Ovary (tissue), 9 donors: ENCODE data around the gene PMPCA. TPM values are rescaled to one million over a fixed set of nuclear protein-coding genes. Genes with fewer than 3 reads are reported as not detected.

Experiments
- DNase-seq, 5 donors: peaks; one replicate each; pipeline ENCODE4 v3.0.0-alpha.2; 2019 to 2020
- H3K27ac ChIP-seq, 2 donors: fragments of 200-600 bp; one replicate each; pipeline versions ENCODE4 v1.5.1 to v1.8.0; 2019 to 2022
- H3K27me3 ChIP-seq: fragments of 200-600 bp; one replicate; pipeline ENCODE4 v1.8.0; 2022
- H3K36me3 ChIP-seq: fragments of 200-600 bp; sonication (generic); one replicate; pipeline ENCODE4 v1.5.1; 2019
- H3K4me1 ChIP-seq: one replicate; pipeline ENCODE4 v1.8.1; 2013; ENCODE audit warnings: mild to moderate bottlenecking, moderate library complexity; ENCODE audit not compliant: insufficient read depth
- H3K4me3 ChIP-seq: fragments of 200-600 bp; sonication (generic); one replicate; pipeline ENCODE4 v1.5.1; 2017
- H3K9me3 ChIP-seq, 2 donors: fragments of 200-600 bp in 1 of 2; sonication (generic) in 1 of 2; one replicate each; pipeline versions ENCODE4 v1.5.1 to v1.8.1; 2013 to 2019; ENCODE audit warnings: mild to moderate bottlenecking in 1 of 2, moderate library complexity in 1 of 2
- CTCF ChIP-seq, 3 donors: fragments of 450-650 bp in 2 of 3; fragments of 200-600 bp in 1 of 3; IDR thresholded peaks; one replicate each; pipeline versions ENCODE4 v1.5.1 to v1.8.0; 2016 to 2022; ENCODE audit warnings: antibody characterized with exemption in 3 of 3, mild to moderate bottlenecking in 1 of 3
- EP300 ChIP-seq: sonication (generic); formaldehyde crosslinking; IDR thresholded peaks from one replicate; pipeline ENCODE4 v1.6.1; 2017; ENCODE audit warnings: antibody characterized with exemption
- POLR2A ChIP-seq: fragments of 450-650 bp; IDR thresholded peaks from one replicate; pipeline ENCODE4 v1.6.1; 2017; ENCODE audit warnings: antibody characterized with exemption, mild to moderate bottlenecking, moderate library complexity
- WGBS, 3 donors: extraction: QIAGEN DNeasy Blood & Tissue Kit in 1 of 3; methylation state at CpG; one replicate each; pipeline versions ENCODE4 v1.1.5 to v1.1.7; 2013 to 2017; 5-methylcytosine and 5-hydroxymethylcytosine counted together
- intact Hi-C, 4 donors: fragments of 100-400 bp; cut with DNase I; formaldehyde crosslinking; loops; one replicate each; pipeline versions ENCODE4 v1.11.0 to v1.15.1; 2022 to 2023
- polyA plus RNA-seq, 2 donors: library from polyadenylated mRNA; stranded (reverse); fragments of 200-250 nt in 1 of 2; fragments of 350-450 nt in 1 of 2; fragmentation: Illumina TruSeq in 1 of 2; extraction: RNeasy Lipid Tissue Mini Kit (QIAGEN cat#74804) in 1 of 2; gene quantifications; one replicate each; pipeline ENCODE4 v1.2.3, GENCODE V29; 2013 to 2014
- total RNA-seq, 7 donors: library from RNA; depleted of rRNA in 2 of 7; stranded (reverse); fragments of >200 nt in 2 of 7; fragmentation: NEBNext Ultra II Directional in 3 of 7; extraction: Animal tissue kit (Norgen Biotek cat#: 25700) in 3 of 7; gene quantifications; one replicate each; pipeline versions ENCODE4 v1.1.0 to v1.2.4, GENCODE V29; 2016 to 2023
- donor health status: DM: no; HTN: no; CAD: no; lungs with moderate emphysema.
- donor health status: DM: no; HTN: no; CAD: no.
- donor health status: Bipolar disorder and iron deficiency.
- donor health status: DM: yes; HTN: yes; CAD: no.
- donor health status: DM: no; HTN: no; CAD: no.
- donor health status: DM: yes; HTN: yes; CAD: no.

The PMPCA gene
- total and polyA plus RNA-seq, 9 donors: 18.7 to 82.4 (median 40.1) TPM

- WGBS, 3 donors: 83 to 96% (median 87%) methylated on average over 5 to 6 of the region's 6 CpGs
- Histone ChIP-seq H3K27ac (no peak overlapping the region), H3K27me3 (no peaks in the 10 kb centered on the region), H3K4me3 (no peak overlapping the region), H3K36me3 (no peaks in the 10 kb centered on the region), H3K4me1 (peaks cover 7% of the 10 kb centered on the region), H3K9me3 (no peaks in the 10 kb centered on the region)
- intact Hi-C loops: loop anchor here in 1 of 4 donors (5.0 kb wide), 1 partner anchor 35 kb away; the partner anchor contains the start of gene GPSM1
- DNase-seq: no peak
- no peak for TF ChIP-seq CTCF (IDR thresholded peaks at IDR 0.05)
- TF ChIP-seq EP300: no peak
- TF ChIP-seq POLR2A: no peak
These were observed 48.0 kb upstream of the PMPCA start for GRCh38 chr9:136362450-136362784.

GRCh38 chr9:136363106-136363948 lies 47.1 kb upstream of the PMPCA start, which contains the start of gene DNLZ:
Gene DNLZ (minus strand): TSS chr9:136363744. CDS start chr9:136363714, 30 bp downstream.
- Histone ChIP-seq H3K4me1 (peaks cover 7% of the 10 kb centered on the region), H3K4me3 (peak within 1 kb of the TSS; percentile 93)

DNA sequence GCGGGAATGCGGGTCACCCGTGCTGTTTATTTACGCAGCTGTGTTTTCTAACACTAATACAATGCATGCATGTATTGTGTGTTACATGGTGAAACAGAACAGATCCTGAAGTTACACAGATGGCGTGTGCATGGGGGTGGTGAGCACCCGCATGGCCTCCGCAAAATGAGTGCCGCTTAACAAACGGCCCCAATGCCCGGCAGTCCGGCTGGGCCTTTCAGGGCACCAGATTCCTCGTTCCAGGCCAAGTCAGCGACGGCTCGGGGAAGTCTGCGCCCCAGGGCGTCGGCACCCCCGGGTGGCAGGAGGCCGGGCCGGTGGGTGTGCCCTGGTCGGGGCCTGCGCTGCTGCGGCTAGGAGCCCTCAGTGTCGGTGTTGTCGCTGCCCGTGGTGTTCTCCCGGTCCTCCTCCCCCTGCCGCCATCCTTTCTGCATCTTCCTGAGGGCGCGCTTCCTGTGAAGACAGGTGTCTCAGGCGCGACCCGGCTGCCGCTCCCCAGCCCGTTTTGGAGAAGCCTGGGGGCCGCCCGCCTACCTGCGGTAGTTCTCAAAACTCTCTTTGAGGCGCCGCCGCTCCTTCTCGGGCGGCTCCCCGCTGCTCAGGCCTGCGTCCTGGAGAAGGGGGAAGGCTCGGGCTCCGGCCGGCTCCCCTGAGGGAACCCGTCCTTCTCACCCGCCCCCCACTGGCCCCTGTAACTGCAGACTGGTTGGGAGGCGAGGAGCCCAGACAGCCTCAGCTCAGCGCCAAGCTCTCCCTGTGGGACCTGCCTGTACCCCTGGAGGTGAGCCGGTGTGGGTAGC lies 46.3 kb upstream of the PMPCA start:
- 31 to 39% (median 37%) methylated on average over 28 to 54 of the region's 54 CpGs for WGBS, 3 donors
- DNase-seq: no peak
- Histone ChIP-seq H3K4me3 (peak overlapping the region; percentile 93), H3K27ac (no peak overlapping the region), H3K4me1 (peaks cover 7% of the 10 kb centered on the region), H3K9me3 (no peaks in the 10 kb centered on the region), H3K27me3 (no peaks in the 10 kb centered on the region), H3K36me3 (no peaks in the 10 kb centered on the region)
- no peak for TF ChIP-seq EP300
- no peak for TF ChIP-seq CTCF (IDR thresholded peaks at IDR 0.05)
- no peak for TF ChIP-seq POLR2A
- intact Hi-C loops: loop anchor here in 1 of 4 donors (2.0 to 5.0 kb wide), 2 partner anchors 37 to 51 kb away; partner anchors contain the start of gene GPSM1

More at GRCh38 chr9:136363106-136363948, 47.1 kb upstream of the PMPCA start, which contains the start of gene DNLZ:
- H3K36me3 ChIP-seq: no peaks in the 10 kb centered on the region
- no peaks in the 10 kb centered on the region for H3K9me3 ChIP-seq
- TF ChIP-seq POLR2A: peak; percentile 75
- TF ChIP-seq CTCF (IDR thresholded peaks at IDR 0.05): peak; percentile 98 to 99 (median 99)
- no peak for TF ChIP-seq EP300
- peak within 1 kb of the TSS; percentile 79 to 89 for H3K27ac ChIP-seq
- H3K27me3 ChIP-seq: no peaks in the 10 kb centered on the region
- WGBS, 3 donors: 1 to 3% (median 2%) methylated on average over 34 to 97 of the region's 97 CpGs
- intact Hi-C loops: loop anchor here in 1 of 4 donors (5.0 kb wide), 1 partner anchor 36 kb away; the partner anchor contains the start of gene GPSM1
- DNase-seq: peak; percentile 96 to 98 (median 97)
